ENCODE results near the gene MDC1. TPM values are rescaled to one million over a fixed set of nuclear protein-coding genes. Genes with fewer than 3 reads are reported as not detected.

MDC1 gene
- total and polyA plus RNA-seq, 2 of the 13 experiments (the other 11 are each of a cell fraction or from before 2014, with no cell fraction given), result 8.4 to 14.0 TPM

GRCh38 chr6:30717129-30717844 is at the start of gene MDC1 (continued):
- no peak for TF ChIP-seq FOXC1 (CRISPR knock-in tag; IDR thresholded peaks at IDR 0.05; ENCODE audit: borderline replicate concordance)
- TF ChIP-seq CREB1 (IDR thresholded peaks at IDR 0.05), result peak; percentile 89
- TF ChIP-seq CREB1 (CRISPR knock-in tag; IDR thresholded peaks at IDR 0.05), result peak; percentile 94
- no peak for TF ChIP-seq GRHL1 (CRISPR knock-in tag; conservative IDR thresholded peaks at IDR 0.05)
- peak; percentile 86 for TF ChIP-seq SAFB2 (CRISPR knock-in tag; IDR thresholded peaks at IDR 0.05; ENCODE audit: borderline replicate concordance, low read depth)
- no peak for TF ChIP-seq MLLT10 (CRISPR knock-in tag; IDR thresholded peaks at IDR 0.05)
- no peak for TF ChIP-seq ZNF24 (IDR thresholded peaks at IDR 0.05)
- TF ChIP-seq CEBPZ (IDR thresholded peaks at IDR 0.05; ENCODE audit: low read length), result no peak; the same call in 1 of the 2 replicates
- no peak for TF ChIP-seq TRIM24 (CRISPR knock-in tag; IDR thresholded peaks at IDR 0.05)
- no peak for TF ChIP-seq KIAA2018 (CRISPR knock-in tag; IDR thresholded peaks at IDR 0.05; ENCODE audit: borderline replicate concordance)
- no peak for TF ChIP-seq NBN (conservative IDR thresholded peaks at IDR 0.05)
- TF ChIP-seq KDM6A (CRISPR knock-in tag; IDR thresholded peaks at IDR 0.05; ENCODE audit: low read depth), result no peak
- no peak for TF ChIP-seq ZNF3 (CRISPR knock-in tag; IDR thresholded peaks at IDR 0.05)
- TF ChIP-seq ZNF251 (CRISPR knock-in tag; IDR thresholded peaks at IDR 0.05), result peak; percentile 83; the same call in 1 of the 2 replicates
- no peak for TF ChIP-seq ZKSCAN5 (CRISPR knock-in tag; IDR thresholded peaks at IDR 0.05)
- no peak for TF ChIP-seq SRSF9 (IDR thresholded peaks at IDR 0.05; ENCODE audit: borderline replicate concordance, insufficient read depth, low read depth, low read length, poor library complexity, severe bottlenecking)
- TF ChIP-seq MAFG (CRISPR knock-in tag; IDR thresholded peaks at IDR 0.05), result peak; percentile 97

Measured in HepG2 (cell line).